HepG2 (cell line): ENCODE measurements around the gene ACAT2. TPM values are rescaled to one million over a fixed set of nuclear protein-coding genes. Genes with fewer than 3 reads are reported as not detected.
A peak's percentile ranks its signal among the peaks of the same experiment; 100 is the strongest.

ENCODE experiments used
- AHDC1 ChIP-seq: sonication (generic); formaldehyde crosslinking; IDR thresholded peaks from 2 replicates; pipeline ENCODE4 v1.5.1; 2020; ENCODE audit warnings: mild to moderate bottlenecking, missing genetic modification reagents, borderline replicate concordance
- ARID4A ChIP-seq: sonication (generic); formaldehyde crosslinking; IDR thresholded peaks from 2 replicates; pipeline ENCODE4 v1.5.0; 2020; ENCODE audit warnings: mild to moderate bottlenecking, missing genetic modification reagents, borderline replicate concordance
- CREB1 ChIP-seq, 2 experiments: fragments of 450-650 bp in 1 of 2; IDR thresholded peaks; 2 replicates each; pipeline ENCODE4 v1.6.1; 2016 to 2017; ENCODE audit warnings: control low read depth in 1 of 2, mild to moderate bottlenecking in 1 of 2, missing compliant biosample characterization in 1 of 2, missing genetic modification characterization in 1 of 2
- ELF4 ChIP-seq: sonication (generic); formaldehyde crosslinking; IDR thresholded peaks from 2 replicates; pipeline ENCODE4 v1.5.0; 2020; ENCODE audit warnings: missing genetic modification reagents, mild to moderate bottlenecking, moderate library complexity, borderline replicate concordance
- FLYWCH1 ChIP-seq: sonication (generic); formaldehyde crosslinking; IDR thresholded peaks from 2 replicates; pipeline ENCODE4 v1.8.1; 2023; ENCODE audit warnings: mild to moderate bottlenecking, missing genetic modification reagents
- PRMT3 ChIP-seq: sonication (generic); formaldehyde crosslinking; IDR thresholded peaks from 2 replicates; pipeline ENCODE4 v1.8.1; 2022; ENCODE audit warnings: low read depth, mild to moderate bottlenecking, moderate library complexity, missing genetic modification reagents, borderline replicate concordance
- RFX1 ChIP-seq: fragments of 450-650 bp; IDR thresholded peaks from 2 replicates; pipeline ENCODE4 v1.6.1; 2017
- SOX13 ChIP-seq, 3 experiments: fragments of 450-650 bp in 1 of 3; sonication (generic) in 1 of 3; formaldehyde crosslinking in 1 of 3; IDR thresholded peaks in 2 of 3; conservative IDR thresholded peaks in 1 of 3; 2 replicates each; pipeline versions ENCODE4 v1.5.0 to v1.6.1; 2016 to 2020; ENCODE audit warnings: antibody characterized with exemption in 1 of 3, mild to moderate bottlenecking in 1 of 3, missing compliant biosample characterization in 1 of 3, missing genetic modification reagents in 1 of 3, moderate library complexity in 1 of 3
- XBP1 ChIP-seq: sonication (generic); formaldehyde crosslinking; IDR thresholded peaks from 2 replicates; pipeline ENCODE4 v1.5.0; 2020; ENCODE audit warnings: missing genetic modification reagents
- ZBTB10 ChIP-seq: sonication (generic); formaldehyde crosslinking; IDR thresholded peaks from 2 replicates; pipeline ENCODE4 v1.4.0; 2020; ENCODE audit warnings: missing genetic modification reagents, borderline replicate concordance
- ZKSCAN1 ChIP-seq: fragments of 150-350 bp; IDR thresholded peaks from 2 replicates; pipeline ENCODE4 v1.6.1; 2014; ENCODE audit warnings: low read length
- ZNF101 ChIP-seq: sonication (generic); formaldehyde crosslinking; IDR thresholded peaks from 2 replicates; pipeline ENCODE4 v1.4.0; 2020; ENCODE audit warnings: mild to moderate bottlenecking, low read depth, missing genetic modification reagents, borderline replicate concordance
- ZNF572 ChIP-seq: sonication (generic); formaldehyde crosslinking; IDR thresholded peaks from 2 replicates; pipeline ENCODE4 v1.5.1; 2020; ENCODE audit warnings: mild to moderate bottlenecking, missing genetic modification reagents
- ZNF615 ChIP-seq: sonication (generic); formaldehyde crosslinking; IDR thresholded peaks from 2 replicates; pipeline ENCODE4 v1.5.0; 2020; ENCODE audit warnings: mild to moderate bottlenecking, missing genetic modification reagents, borderline replicate concordance
- ZSCAN25 ChIP-seq: sonication (generic); formaldehyde crosslinking; IDR thresholded peaks from 2 replicates; pipeline ENCODE4 v1.8.0; 2022; ENCODE audit warnings: mild to moderate bottlenecking, missing genetic modification reagents
- polyA plus RNA-seq, 8 experiments: library from polyadenylated mRNA; depleted of rRNA in 3 of 8; stranded (reverse) in 7 of 8; unstranded in 1 of 8; fragments of >200 nt; fragmentation: Illumina TruSeq in 4 of 8; extraction: Trizol in 4 of 8; gene quantifications; 2 replicates each; pipeline versions ENCODE4 v1.2.1 to v1.2.3, GENCODE V29; 2011 to 2016; ENCODE audit warnings: low read depth in 4 of 8, missing spikeins in 1 of 8, mixed read lengths in 1 of 8; ENCODE audit not compliant: insufficient read depth in 1 of 8
- total RNA-seq, 5 experiments: library from RNA; depleted of rRNA; stranded (reverse); fragments of >200 nt; fragmentation: Illumina TruSeq; extraction: Trizol; gene quantifications; 2 replicates each; pipeline ENCODE4 v1.2.3, GENCODE V29; 2016; ENCODE audit warnings: low read depth in 1 of 5

Gene ACAT2
- total and polyA plus RNA-seq, 2 of the 13 experiments (the other 11 are each of a cell fraction or from before 2014, with no cell fraction given), result 121 to 534 TPM

DNA sequence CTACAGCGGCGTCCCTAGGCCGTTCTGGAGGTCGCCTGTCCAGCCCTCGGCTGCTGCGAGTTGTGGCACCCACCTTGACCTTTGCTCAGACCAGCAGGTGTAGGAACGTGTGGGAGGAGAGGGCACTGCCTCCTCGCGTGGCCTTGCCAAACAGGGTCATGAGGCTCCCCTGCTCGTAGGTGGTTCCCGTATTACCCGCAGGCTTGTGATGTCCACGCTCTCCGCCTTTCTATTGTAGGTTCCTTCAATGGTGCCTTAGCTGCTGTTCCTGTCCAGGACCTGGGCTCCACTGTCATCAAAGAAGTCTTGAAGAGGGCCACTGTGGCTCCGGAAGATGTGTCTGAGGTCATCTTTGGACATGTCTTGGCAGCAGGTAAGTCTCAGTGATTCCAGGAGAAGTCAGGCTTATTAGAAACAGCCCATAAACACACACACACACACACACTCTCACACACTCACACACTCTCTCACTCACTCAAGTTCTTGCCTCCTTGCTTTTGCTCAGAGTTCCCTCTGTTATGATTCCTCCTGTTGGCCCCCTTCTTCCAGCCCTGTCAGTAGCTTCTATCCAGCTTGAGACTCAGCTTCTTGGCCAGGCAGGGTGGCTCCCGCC, 942 bp downstream of the ACAT2 start (continued):
- TF ChIP-seq ZBTB10 (CRISPR knock-in tag), result peak; percentile 63; the same call in 1 of the 2 replicates
- no peak for TF ChIP-seq SOX13 (IDR thresholded peaks at IDR 0.05)
- TF ChIP-seq SOX13 (CRISPR knock-in tag; conservative IDR thresholded peaks at IDR 0.05 in 1 of 2, IDR thresholded peaks at IDR 0.05 in 1 of 2), result peak in 1 of 2 experiments; percentile 63; a peak in 2 of 4 replicates
- TF ChIP-seq ZNF572 (CRISPR knock-in tag), result peak; percentile 26; the same call in 1 of the 2 replicates
- no peak for TF ChIP-seq PRMT3 (CRISPR knock-in tag)
- no peak for TF ChIP-seq ZNF615 (CRISPR knock-in tag)
- TF ChIP-seq ZSCAN25 (CRISPR knock-in tag), result peak; percentile 82
- TF ChIP-seq XBP1 (CRISPR knock-in tag), result no peak; the same call in 1 of the 2 replicates
- TF ChIP-seq CREB1 (IDR thresholded peaks at IDR 0.05), result no peak
- no peak for TF ChIP-seq CREB1 (CRISPR knock-in tag; IDR thresholded peaks at IDR 0.05)
- TF ChIP-seq ZNF101 (CRISPR knock-in tag), result no peak
- TF ChIP-seq ARID4A, result peak; percentile 83
- TF ChIP-seq AHDC1 (CRISPR knock-in tag), result no peak; the same call in 1 of the 2 replicates
- no peak for TF ChIP-seq RFX1
- no peak for TF ChIP-seq ELF4 (CRISPR knock-in tag)
- no peak for TF ChIP-seq FLYWCH1
- no peak for TF ChIP-seq ZKSCAN1
